Left ventricle myocardium inferior (tissue), 1 donor: ENCODE measurements around the gene NFKBIE. TPM values are rescaled to one million over a fixed set of nuclear protein-coding genes. Genes with fewer than 3 reads are reported as not detected.

Experiments
- DNase-seq: peaks from one replicate; pipeline ENCODE4 v3.0.0-alpha.2; 2020
- H3K27ac ChIP-seq: fragments of 200-600 bp; replicated peaks from 2 replicates; pipeline ENCODE4 v1.8.0; 2021
- H3K27me3 ChIP-seq: fragments of 200-600 bp; 2 replicates; pipeline ENCODE4 v1.8.0; 2021; ENCODE audit warnings: low read depth
- H3K36me3 ChIP-seq: fragments of 200-600 bp; 2 replicates; pipeline ENCODE4 v1.8.0; 2021
- H3K4me1 ChIP-seq: fragments of 200-600 bp; 2 replicates; pipeline ENCODE4 v1.8.0; 2021
- H3K4me3 ChIP-seq: fragments of 200-600 bp; 2 replicates; pipeline ENCODE4 v1.8.0; 2021; ENCODE audit warnings: mild to moderate bottlenecking, moderate library complexity
- H3K9me3 ChIP-seq: fragments of 200-600 bp; replicated peaks from 2 replicates; pipeline ENCODE4 v1.8.0; 2021
- CTCF ChIP-seq: fragments of 200-600 bp; IDR thresholded peaks from 2 replicates; pipeline ENCODE4 v1.8.0; 2021; ENCODE audit warnings: antibody characterized with exemption, mild to moderate bottlenecking, borderline replicate concordance
- intact Hi-C: fragments of 100-400 bp; cut with micrococcal nuclease; formaldehyde crosslinking; loops from one replicate; pipeline ENCODE4 v1.11.0; 2022
- total RNA-seq: library from RNA; stranded (reverse); fragmentation: NEBNext Ultra II Directional; extraction: Animal tissue kit (Norgen Biotek cat#: 25700); gene quantifications from one replicate; pipeline ENCODE4 v1.2.1, GENCODE V29; 2021
- donor health status: DM: no; HTN: yes; CAD: no; lungs with severe emphysema.

The NFKBIE gene
- total RNA-seq, 1 donor from 2014 or later: 2.1 TPM

- Histone ChIP-seq H3K9me3 (no peaks in the 10 kb centered on the region), H3K4me1 (peaks cover 97% of the 10 kb centered on the region), H3K27ac (peak overlapping the region; percentile 98), H3K4me3 (peak overlapping the region; percentile 88), H3K36me3 (peaks cover 21% of the 10 kb centered on the region), H3K27me3 (no peaks in the 10 kb centered on the region)
- TF ChIP-seq CTCF: no peak
- peak; percentile 64 for DNase-seq
- intact Hi-C loops: no loop called here
Measured at GRCh38 chr6:44226368-44227147, 38.8 kb downstream of the NFKBIE start.

DNA sequence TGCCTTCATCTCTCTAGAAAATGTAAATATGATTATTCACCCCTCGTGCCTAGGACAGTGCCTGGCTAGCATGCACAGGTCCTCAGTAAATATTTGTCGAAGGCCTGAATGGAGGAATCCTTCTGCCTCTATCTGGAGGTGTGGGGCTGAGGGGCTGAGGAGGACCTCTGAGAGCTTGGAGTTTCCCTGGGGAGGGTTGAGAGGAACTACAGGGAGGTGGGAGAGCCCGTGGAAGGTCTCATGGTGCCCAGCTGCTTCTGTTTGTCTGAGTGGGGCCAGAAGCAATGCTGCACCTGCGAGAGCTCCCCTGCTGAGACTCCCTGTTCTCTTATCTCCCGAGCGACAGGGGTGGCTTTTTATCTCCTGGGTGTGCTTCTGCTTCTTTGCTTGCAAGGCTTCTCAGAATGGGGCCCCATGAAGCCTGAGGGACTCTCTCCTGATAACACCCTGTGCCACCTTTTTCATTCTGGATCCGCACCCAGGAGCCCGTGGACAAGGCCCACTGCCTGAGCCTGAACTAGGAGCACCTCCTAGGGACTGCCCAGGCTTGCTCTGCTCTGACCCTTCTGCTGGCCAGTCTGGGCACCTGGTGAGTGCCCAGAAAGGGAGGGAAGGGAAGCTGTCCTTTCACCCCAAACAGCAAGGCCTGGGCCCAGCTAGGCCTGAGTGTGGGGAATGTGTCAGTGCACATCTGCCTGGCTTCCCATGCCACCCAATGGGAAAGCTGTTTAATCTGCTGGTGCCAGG, 39.6 kb downstream of the NFKBIE start:
- Histone ChIP-seq H3K36me3 (peaks cover 13% of the 10 kb centered on the region), H3K9me3 (no peaks in the 10 kb centered on the region), H3K4me3 (peak overlapping the region; percentile 88), H3K4me1 (peaks cover 97% of the 10 kb centered on the region), H3K27me3 (no peaks in the 10 kb centered on the region), H3K27ac (peak overlapping the region; percentile 98)
- DNase-seq: no peak
- intact Hi-C loops: no loop called here
- no peak for TF ChIP-seq CTCF

DNA sequence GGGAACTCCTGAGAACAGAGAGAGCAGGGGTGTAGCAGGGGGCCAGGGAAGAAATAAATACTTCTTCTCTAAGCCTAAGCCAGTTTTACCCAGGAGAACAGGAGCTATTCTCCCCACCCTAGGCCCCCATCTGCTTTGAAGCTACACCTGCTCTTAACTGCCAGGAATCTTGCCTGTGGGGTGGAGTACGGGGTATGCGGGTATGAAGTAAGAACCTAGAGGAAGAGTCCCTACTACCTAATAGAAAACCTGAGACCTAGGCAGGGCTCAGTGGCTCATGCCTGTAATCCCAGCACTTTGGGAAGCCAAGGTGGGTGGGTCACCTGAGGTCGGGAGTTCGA, 40.4 kb downstream of the NFKBIE start:
- H3K36me3 ChIP-seq: peaks cover 5% of the 10 kb centered on the region
- no peak for DNase-seq
- H3K4me3 ChIP-seq: peak overlapping the region; percentile 88
- peak overlapping the region; percentile 98 for H3K27ac ChIP-seq
- H3K27me3 ChIP-seq: no peaks in the 10 kb centered on the region
- no peak for TF ChIP-seq CTCF
- peaks cover 97% of the 10 kb centered on the region for H3K4me1 ChIP-seq
- intact Hi-C loops: no loop called here
- H3K9me3 ChIP-seq: no peaks in the 10 kb centered on the region

- peak overlapping the region; percentile 98 for H3K27ac ChIP-seq
- intact Hi-C loops: no loop called here
- no peak for TF ChIP-seq CTCF
- peaks cover 98% of the 10 kb centered on the region for H3K4me1 ChIP-seq
- H3K9me3 ChIP-seq: no peaks in the 10 kb centered on the region
- H3K36me3 ChIP-seq: no peaks in the 10 kb centered on the region
- no peak for DNase-seq
- H3K27me3 ChIP-seq: no peaks in the 10 kb centered on the region
- H3K4me3 ChIP-seq: peak overlapping the region; percentile 88
Measured at GRCh38 chr6:44224029-44224964, 41.1 kb downstream of the NFKBIE start.
